Ishikawa (cell line): Measurements from ENCODE around the gene DENND11.

Experiments
- CEBPB ChIP-seq: IDR thresholded peaks from 2 replicates; pipeline ENCODE4 v1.6.1; 2012
- CREB1 ChIP-seq: IDR thresholded peaks from 2 replicates; pipeline ENCODE4 v1.6.1; 2012; ENCODE audit warnings: low read depth
- EGR1 ChIP-seq: IDR thresholded peaks from 2 replicates; pipeline ENCODE4 v1.6.1; 2012
- EP300 ChIP-seq: IDR thresholded peaks from 2 replicates; pipeline ENCODE4 v1.6.1; 2012; ENCODE audit warnings: borderline replicate concordance
- FOXM1 ChIP-seq: IDR thresholded peaks from 2 replicates; pipeline ENCODE4 v1.6.1; 2012; ENCODE audit warnings: low read depth, borderline replicate concordance
- RAD21 ChIP-seq: IDR thresholded peaks from 2 replicates; pipeline ENCODE4 v1.6.1; 2012; ENCODE audit warnings: low read depth
- TAF1 ChIP-seq: IDR thresholded peaks from 2 replicates; pipeline ENCODE4 v1.6.1; 2012; ENCODE audit warnings: low read depth, mild to moderate bottlenecking
- TCF12 ChIP-seq: IDR thresholded peaks from 2 replicates; pipeline ENCODE4 v1.6.1; 2012; ENCODE audit warnings: low read depth
- TEAD4 ChIP-seq: IDR thresholded peaks from 2 replicates; pipeline ENCODE4 v1.6.1; 2012
- YY1 ChIP-seq: IDR thresholded peaks from 2 replicates; pipeline ENCODE4 v1.6.1; 2012; ENCODE audit warnings: low read depth
- TF ChIP-seq, protein P1 (sequence below): IDR thresholded peaks from 2 replicates; pipeline ENCODE4 v1.6.1; 2012; ENCODE audit warnings: low read depth, mild to moderate bottlenecking
- TF ChIP-seq, protein P2 (sequence below): IDR thresholded peaks from 2 replicates; pipeline ENCODE4 v1.6.1; 2012
- TF ChIP-seq, protein P3 (sequence below): IDR thresholded peaks from 2 replicates; pipeline ENCODE4 v1.6.1; 2012

DNA sequence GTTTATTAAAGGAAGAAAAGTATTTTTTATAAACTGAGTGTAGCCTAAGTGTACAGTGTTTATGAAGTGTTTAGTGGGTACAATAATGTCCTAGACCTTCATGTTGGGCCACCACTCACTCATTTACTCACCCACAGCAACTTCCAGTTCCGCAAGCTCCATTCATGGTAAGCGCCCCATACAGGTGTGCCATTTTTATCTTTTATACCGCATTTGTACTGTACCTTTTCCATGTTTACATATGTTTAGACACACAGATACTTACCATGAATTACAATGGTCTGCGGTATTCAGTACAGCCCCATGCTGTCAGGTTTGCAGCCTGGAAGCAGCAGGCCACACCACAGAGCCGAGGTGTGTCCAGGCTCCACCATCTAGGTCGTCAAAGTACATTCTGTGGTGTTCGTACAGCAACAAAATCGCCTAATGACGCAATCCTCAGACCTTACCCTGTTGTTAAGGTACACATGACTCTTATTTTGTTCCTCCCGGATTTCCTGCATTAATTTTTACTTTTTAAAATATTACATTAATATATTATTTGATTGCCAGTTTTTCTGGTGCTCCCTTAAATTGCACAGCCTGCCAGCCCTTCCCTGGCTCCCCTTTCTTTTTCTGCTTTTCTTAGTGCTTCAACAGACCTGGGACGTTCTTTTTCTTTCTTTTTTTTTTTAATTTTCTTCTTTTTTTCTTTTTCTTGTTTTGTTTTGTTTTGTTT, 35.3 kb upstream of the DENND11 start:
- TF ChIP-seq EP300: no peak
- no peak for TF ChIP-seq RAD21
- TF ChIP-seq, protein P1, sequence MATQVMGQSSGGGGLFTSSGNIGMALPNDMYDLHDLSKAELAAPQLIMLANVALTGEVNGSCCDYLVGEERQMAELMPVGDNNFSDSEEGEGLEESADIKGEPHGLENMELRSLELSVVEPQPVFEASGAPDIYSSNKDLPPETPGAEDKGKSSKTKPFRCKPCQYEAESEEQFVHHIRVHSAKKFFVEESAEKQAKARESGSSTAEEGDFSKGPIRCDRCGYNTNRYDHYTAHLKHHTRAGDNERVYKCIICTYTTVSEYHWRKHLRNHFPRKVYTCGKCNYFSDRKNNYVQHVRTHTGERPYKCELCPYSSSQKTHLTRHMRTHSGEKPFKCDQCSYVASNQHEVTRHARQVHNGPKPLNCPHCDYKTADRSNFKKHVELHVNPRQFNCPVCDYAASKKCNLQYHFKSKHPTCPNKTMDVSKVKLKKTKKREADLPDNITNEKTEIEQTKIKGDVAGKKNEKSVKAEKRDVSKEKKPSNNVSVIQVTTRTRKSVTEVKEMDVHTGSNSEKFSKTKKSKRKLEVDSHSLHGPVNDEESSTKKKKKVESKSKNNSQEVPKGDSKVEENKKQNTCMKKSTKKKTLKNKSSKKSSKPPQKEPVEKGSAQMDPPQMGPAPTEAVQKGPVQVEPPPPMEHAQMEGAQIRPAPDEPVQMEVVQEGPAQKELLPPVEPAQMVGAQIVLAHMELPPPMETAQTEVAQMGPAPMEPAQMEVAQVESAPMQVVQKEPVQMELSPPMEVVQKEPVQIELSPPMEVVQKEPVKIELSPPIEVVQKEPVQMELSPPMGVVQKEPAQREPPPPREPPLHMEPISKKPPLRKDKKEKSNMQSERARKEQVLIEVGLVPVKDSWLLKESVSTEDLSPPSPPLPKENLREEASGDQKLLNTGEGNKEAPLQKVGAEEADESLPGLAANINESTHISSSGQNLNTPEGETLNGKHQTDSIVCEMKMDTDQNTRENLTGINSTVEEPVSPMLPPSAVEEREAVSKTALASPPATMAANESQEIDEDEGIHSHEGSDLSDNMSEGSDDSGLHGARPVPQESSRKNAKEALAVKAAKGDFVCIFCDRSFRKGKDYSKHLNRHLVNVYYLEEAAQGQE: no peak
- TF ChIP-seq EGR1: no peak
- TF ChIP-seq FOXM1: no peak
- no peak for TF ChIP-seq YY1
- TF ChIP-seq, protein P2, sequence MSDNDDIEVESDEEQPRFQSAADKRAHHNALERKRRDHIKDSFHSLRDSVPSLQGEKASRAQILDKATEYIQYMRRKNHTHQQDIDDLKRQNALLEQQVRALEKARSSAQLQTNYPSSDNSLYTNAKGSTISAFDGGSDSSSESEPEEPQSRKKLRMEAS: no peak
- no peak for TF ChIP-seq TEAD4
- TF ChIP-seq TAF1: no peak
- no peak for TF ChIP-seq CREB1
- no peak for TF ChIP-seq TCF12
- peak; percentile 59 for TF ChIP-seq CEBPB
- TF ChIP-seq, protein P3, sequence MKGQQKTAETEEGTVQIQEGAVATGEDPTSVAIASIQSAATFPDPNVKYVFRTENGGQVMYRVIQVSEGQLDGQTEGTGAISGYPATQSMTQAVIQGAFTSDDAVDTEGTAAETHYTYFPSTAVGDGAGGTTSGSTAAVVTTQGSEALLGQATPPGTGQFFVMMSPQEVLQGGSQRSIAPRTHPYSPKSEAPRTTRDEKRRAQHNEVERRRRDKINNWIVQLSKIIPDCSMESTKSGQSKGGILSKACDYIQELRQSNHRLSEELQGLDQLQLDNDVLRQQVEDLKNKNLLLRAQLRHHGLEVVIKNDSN: no peak
